SKM-1 treated with dmso at 0.1 percent for 144 hours (cell line): Measurements from ENCODE around the gene P2RX6.
A peak's percentile ranks its signal among the peaks of the same experiment; 100 is the strongest.
"Not testable (repeated sequence)": the region's sequence is repeated elsewhere in the genome, so short reads cannot be mapped to it uniquely, and the experiment has no call there.

Experiments
- DNase-seq: peaks from one replicate; lab custom pipeline; 2025; ENCODE audit not compliant: unreplicated experiment; lab: John Stamatoyannopoulos, UW

Gene P2RX6

GRCh38 chr22:21071796-21072195 lies 56.8 kb downstream of the P2RX6 start:
- DNase-seq = not testable (repeated sequence)

GRCh38 chr22:21073023-21073422 lies 58.1 kb downstream of the P2RX6 start:
- no peak for DNase-seq

GRCh38 chr22:21073482-21073881 lies 58.5 kb downstream of the P2RX6 start:
- DNase-seq = no peak

- DNase-seq = peak; percentile 89
Observed at GRCh38 chr22:21074102-21074715, 59.2 kb downstream of the P2RX6 start.

GRCh38 chr22:21075516-21076138 lies 60.7 kb downstream of the P2RX6 start:
- DNase-seq = no peak

GRCh38 chr22:21076912-21077625 lies 62.1 kb downstream of the P2RX6 start:
- DNase-seq = no peak
